Activated CD8-positive, alpha-beta memory T cell treated with anti-CD3 and anti-CD28 coated beads for 48 hours (primary cell): ENCODE measurements around the gene EPYC.
"Not testable (repeated sequence)": the region's sequence is repeated elsewhere in the genome, so short reads cannot be mapped to it uniquely, and the experiment has no call there.

Source experiments
- DNase-seq, 3 experiments: peaks; one replicate each; pipeline ENCODE4 v3.0.0-alpha.2; 2020; ENCODE audit warnings: low read depth in 2 of 3, low spot score in 2 of 3

The EPYC gene

GRCh38 chr12:90991952-90992465 is 12.8 kb downstream of the EPYC start:
- no peak for DNase-seq

DNA sequence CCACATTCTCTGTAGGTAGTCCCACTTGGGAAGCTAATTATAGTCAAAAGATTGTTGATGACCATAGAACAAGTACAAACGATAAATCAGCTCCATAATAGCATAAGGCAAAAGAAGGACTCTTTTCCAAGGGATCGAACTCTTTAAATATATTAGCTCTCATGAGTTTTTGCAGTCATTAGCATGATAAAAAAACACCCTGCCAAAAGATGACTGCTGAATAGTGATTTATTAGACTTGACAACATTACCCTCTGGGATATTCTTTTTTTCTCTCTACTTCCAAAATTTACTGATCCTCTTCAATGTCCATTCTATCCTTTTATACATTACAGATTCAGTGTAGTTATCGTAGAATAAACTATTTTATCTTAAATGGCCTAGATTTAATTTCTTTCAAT is 14.2 kb downstream of the EPYC start:
- no peak for DNase-seq

DNA sequence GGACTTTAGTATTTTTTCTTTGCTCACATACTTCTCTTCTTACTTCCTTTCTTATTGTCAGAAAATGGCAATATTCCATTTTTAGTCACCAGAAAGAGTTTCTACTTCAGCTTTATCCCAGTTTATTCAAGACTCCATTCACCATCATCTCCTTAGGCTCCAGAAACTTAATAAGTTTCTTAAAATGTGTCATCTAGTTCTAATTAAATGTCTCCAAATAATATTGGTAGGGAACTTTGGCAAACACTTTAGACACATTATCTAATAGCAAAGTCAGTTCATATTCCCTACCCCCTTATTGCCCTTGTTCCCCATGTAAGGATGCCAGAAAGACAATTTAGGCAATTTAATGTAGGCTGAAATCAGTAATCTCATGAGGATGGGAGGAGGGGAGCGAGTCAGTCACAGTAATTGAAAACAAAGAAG is 15.1 kb downstream of the EPYC start:
- DNase-seq: no peak

DNA sequence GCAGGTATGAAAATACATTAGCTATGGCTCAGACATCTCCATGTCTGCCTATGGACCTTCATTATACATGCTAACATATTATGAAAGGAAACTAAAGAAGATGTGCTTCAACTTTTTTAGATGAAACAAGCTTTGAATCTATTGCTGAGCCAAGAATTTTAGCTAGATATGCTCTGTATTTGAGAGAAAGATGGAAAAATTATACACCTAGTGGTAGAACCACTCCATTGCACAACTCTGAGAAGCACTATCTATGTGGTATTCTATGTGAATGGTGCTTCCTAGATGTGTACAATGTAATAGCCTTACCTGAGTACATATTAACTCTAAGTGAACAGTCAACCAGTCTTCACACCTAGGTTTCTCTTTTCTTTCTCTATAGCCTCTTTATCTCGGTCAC is 17.3 kb downstream of the EPYC start:
- no peak for DNase-seq

DNA sequence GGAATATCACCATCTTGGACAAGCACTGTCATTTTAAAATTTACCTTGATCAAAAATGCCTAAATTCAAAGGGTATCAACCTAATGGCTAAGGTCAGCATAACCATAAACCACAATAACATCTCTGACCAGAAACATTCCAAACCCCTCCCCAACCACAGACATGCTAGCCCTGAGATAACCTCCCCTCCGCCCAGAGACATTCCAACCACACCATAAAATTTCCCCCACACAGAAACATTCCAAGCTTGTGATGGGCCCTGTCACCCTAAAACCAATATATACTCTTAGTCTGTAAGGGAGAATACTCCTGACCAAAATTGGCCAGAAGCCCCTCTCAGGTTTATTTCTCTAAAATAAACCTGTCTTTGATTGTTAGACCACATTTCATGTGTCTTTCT is 17.7 kb downstream of the EPYC start:
- no peak for DNase-seq

DNA sequence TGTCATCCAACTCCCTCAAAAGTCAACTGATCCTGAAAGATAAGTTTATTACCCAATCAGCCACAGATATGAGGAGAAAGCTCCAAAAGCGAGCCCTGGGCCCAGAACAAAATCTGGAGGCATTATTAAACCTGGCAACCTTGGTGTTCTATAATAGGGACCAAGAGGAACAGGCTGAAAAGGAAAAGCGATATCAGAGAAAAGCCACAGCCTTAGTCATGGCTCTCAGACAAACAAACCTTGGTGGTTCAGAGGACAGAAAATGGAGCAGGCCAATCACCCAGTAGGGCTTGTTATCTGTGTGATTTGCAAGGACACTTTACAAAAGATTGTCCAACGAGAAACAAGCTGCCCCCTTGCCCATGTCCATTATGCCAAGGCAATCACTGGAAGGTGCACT is 19.4 kb downstream of the EPYC start:
- not testable (repeated sequence) for DNase-seq

GRCh38 chr12:90984114-90984513 is 20.7 kb downstream of the EPYC start:
- DNase-seq: no peak

DNA sequence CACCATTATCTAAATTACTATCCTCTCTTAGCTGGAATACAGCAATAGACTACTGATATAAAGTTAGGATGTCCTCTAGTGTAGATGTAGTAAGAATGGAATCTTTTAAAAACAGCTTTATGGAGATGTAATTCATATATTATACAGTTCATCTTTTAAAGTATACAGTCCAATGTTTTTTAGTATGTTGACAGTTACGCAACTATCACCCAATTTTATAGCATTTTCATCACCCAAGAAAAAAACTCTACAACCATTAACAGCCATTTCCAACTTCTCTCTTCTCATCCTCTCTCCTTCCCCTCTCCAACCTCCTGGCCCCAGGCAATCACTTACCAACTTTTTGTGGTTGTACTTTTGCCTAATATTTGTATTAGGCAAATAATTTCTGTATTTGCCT is 22.6 kb downstream of the EPYC start:
- no peak for DNase-seq

GRCh38 chr12:90979951-90980350 is 24.8 kb downstream of the EPYC start:
- DNase-seq: no peak

- DNase-seq: no peak
These were observed 25.8 kb downstream of the EPYC start for GRCh38 chr12:90979019-90979418.

DNA sequence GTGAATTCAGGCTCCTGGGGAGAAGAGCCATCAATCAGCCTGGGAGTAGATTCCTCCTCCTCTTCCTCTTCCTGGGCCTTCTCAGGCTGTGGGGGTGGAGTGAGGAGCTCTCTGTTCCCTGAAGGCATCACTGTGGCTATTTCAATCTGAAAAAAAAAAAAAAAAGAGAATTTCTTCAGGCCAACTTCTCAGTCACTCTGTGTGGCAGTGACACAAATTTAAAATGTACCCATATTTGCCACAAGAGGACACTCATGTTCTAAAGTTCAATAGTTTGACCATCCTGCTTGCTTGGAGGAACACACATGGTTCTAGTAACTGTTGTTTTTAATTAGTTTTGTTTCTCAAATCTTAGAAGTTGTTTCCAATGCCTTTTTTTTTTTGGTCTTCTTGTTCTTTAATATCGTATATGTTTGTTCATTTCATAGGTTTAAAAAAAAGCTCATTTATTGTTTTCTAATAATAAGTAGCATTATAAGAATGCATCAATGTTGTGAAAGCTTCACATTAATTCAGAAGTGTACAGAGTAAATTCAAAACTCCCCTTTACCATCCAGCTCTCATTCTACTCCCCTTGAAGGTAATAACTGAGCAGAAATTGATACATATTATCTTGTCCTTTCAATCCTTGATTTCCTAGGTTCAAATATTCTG is 26.5 kb downstream of the EPYC start:
- no peak for DNase-seq

GRCh38 chr12:90977224-90977623 is 27.5 kb downstream of the EPYC start:
- DNase-seq: no peak

- no peak for DNase-seq
These were observed 30.5 kb downstream of the EPYC start for GRCh38 chr12:90974286-90974685.

GRCh38 chr12:90972226-90972625 is 32.5 kb downstream of the EPYC start:
- DNase-seq: no peak

DNA sequence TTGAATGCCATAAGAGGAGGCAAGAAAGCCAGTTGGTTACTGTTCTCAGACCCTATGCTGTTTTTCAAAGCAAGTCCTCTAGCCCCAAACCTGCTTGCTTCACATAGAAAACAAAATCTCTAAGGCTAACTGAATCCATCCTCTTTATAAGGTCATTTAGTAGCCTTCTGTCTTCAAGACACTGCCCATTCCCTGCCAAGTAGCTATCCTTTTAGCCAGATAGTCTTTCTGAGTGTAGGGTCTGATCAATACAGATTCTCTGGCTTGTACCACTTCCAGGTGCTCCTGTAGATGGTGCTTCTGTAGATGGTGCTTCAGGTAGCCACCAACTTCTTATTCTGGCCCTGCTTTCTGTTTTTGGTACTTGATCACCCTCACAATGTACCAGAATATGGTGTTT is 33.9 kb downstream of the EPYC start:
- DNase-seq: no peak

DNA sequence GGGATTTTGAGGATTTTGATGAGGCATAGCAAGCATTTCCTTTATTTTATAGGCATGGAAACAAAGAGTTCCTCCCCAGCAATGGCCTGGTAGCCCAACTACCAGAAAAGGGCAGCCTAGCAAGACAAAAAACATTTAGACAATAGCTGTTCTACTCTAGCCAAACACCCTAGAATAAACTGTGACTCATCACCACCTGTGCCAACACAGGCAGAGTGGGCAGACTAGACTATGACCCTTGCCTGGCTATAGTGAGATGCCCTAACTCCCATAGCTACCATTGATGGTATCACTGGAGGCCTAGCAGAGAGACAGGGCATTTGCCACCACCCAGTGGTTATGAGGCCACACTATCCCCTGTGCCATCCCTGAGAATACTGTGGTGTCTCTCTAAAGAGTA is 34.3 kb downstream of the EPYC start:
- no peak for DNase-seq

DNA sequence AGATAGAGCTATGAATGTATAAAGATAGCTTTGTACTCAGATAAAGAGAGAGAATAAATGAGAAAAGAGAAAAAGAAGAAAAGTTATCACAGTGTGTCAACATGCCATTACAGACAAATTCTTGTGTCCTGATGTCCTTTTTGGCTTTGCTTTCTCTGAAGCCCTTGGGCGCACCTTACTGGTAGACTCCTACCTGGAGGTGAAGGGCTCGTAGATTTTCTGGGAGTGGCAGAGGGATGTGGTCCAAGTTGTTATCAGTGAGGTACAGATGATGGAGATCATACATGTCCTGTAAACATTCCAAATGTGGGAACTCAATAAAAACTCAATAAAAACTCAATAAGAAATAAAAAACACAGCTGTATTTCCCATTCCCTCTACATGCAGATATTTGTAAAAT is 34.9 kb downstream of the EPYC start:
- no peak for DNase-seq

DNA sequence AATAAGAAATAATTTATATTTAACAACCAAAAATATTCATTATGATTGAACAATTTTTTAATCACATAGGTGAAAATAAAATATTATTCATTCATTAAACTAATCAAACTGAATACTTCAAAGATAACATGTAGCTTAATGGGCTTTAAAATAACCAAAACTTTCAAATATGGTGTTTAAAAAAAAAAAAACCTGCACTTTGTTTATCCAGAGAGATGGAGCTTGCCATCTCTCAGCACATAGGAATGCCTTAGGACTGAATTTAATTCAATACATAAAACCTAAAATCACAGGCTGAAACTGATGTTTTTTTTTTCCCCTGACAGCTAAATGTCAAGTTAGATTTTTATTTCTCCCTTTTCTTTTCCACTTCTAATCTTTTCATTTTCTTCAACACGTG is 35.4 kb downstream of the EPYC start:
- DNase-seq: no peak

GRCh38 chr12:90965204-90965603 is 39.6 kb downstream of the EPYC start:
- DNase-seq: no peak

DNA sequence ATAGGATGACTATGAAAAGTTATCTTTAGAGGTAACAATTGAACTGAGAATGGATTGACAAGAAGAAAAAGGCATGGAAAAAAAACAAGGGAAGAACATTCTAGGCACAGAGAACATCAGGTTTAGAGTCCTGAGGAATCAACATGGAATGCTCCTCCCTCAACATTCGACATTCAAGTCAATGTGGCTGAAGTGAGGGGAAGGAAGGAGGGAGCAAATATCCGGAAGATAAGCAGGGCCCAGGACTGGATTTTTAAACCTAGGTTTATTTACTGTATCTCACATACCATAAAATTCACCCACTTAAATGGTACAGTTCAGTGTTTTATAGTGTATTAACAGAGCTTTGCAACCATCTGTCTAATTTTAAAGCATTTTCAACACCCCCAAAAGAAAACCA is 40.2 kb downstream of the EPYC start:
- no peak for DNase-seq

DNA sequence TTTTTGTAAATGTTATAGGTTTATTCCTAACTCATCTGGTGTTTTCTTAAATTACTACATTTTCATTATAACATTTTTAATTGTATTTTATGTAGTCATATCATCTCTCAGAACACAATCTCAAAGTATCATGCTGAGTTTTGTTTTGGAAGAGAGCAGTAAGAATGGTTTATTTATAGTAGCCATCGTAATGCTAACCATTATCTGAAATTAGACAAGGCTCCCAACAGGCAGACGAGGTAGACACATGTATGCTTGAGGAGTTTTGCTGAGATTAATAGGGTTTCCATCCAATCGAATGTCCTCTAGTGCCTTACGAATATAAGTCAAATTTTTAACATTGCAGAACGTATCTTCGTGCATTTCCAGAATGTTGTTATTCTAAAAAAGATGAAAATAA is 40.8 kb downstream of the EPYC start:
- DNase-seq: no peak

DNA sequence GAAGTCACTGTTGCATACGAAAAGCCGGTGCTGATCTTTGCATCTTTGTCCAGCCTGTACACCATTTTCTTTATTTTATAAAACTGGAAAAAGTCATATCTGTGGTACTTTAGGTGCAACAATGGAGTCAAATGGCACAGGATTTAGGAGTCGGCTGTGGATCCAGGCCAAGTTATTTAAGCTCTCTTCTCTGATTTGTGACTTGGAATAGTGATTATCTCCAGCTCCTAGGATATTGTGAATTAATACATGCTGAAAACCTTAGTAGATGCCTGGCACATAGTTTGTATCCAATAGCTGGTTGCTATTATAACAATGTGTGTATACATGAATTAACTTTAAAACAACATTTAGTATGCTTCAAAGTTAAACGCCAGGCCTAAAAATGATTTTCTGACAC is 43.6 kb downstream of the EPYC start:
- no peak for DNase-seq

DNA sequence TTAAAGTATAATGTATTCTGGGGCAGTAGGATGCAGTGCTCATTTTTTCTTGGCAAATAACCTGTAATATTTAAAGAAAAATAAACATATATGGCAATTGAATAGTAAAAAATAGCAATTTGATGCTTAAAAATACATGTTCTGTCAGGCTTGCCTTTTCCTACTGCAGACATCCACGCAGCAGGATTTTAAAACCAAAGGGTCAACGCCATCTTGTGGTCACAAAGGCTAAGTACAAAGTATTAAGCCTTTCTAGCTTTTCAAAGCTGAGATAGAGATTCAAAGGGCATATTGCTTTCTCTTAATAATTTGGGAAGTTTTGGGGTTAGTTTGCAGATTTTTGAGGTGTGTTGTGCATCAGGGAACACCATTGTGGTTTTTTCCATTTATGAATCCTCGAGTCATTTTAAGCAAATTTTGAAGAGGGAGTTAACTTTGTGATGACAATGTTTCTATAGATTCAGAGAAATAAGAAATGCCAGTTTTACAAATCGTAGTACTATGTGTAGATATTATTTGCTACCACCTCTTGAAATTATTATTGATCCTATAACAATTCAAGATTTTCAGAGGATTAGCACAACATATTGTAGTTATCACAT is 45.1 kb downstream of the EPYC start:
- DNase-seq: no peak
